Measurements from ENCODE around the gene LGALSL. TPM values are rescaled to one million over a fixed set of nuclear protein-coding genes. Genes with fewer than 3 reads are reported as not detected.

Gene LGALSL
- total RNA-seq, 1 experiment from 2014 or later: 23.8 TPM

- Histone ChIP-seq H3K56ac (ENCODE audit: insufficient read length, low read depth, low read length) (no peak overlapping the region), H2BK15ac (ENCODE audit: low read depth, low read length) (no peak overlapping the region), H3K27ac (ENCODE audit: insufficient read length, low read depth, low read length) (no peak overlapping the region), H2BK120ac (ENCODE audit: low read depth, low read length, poor library complexity, severe bottlenecking) (no peak overlapping the region), H3K14ac (ENCODE audit: insufficient read depth, low read length) (no peak overlapping the region), H4K91ac (ENCODE audit: insufficient read length, low read depth, low read length) (no peak overlapping the region), H3K4me2 (ENCODE audit: insufficient read depth, insufficient read length, low read length) (no peak overlapping the region), H3K4me1 (ENCODE audit: insufficient read depth, low read length) (peaks cover 7% of the 10 kb centered on the region; the same call in 1 of the 2 replicates), H3T11ph (ENCODE audit: low read length) (no peak overlapping the region), H3K9ac (ENCODE audit: extremely low read depth, insufficient read length, low read length) (no peak overlapping the region), H3K79me1 (ENCODE audit: insufficient read depth, low read depth, low read length, poor library complexity, severe bottlenecking) (no peaks in the 10 kb centered on the region), H4K5ac (ENCODE audit: insufficient read length, low read depth, low read length) (no peak overlapping the region), H2BK12ac (ENCODE audit: insufficient read length, low read depth, low read length) (no peak overlapping the region), H2AK5ac (ENCODE audit: insufficient read length, low read length) (no peak overlapping the region), H3K23ac (ENCODE audit: insufficient read length, low read depth, low read length) (no peak overlapping the region), H4K20me1 (ENCODE audit: control insufficient read depth, insufficient read depth, insufficient read length) (no peaks in the 10 kb centered on the region), H3K4ac (ENCODE audit: low read depth, low read length) (no peak overlapping the region), H2AFZ (ENCODE audit: low read length) (no peak overlapping the region), H3K79me2 (ENCODE audit: insufficient read depth, low read length) (no peaks in the 10 kb centered on the region), H3K23me2 (ENCODE audit: insufficient read length, low read depth, low read length, poor library complexity, severe bottlenecking) (no peaks in the 10 kb centered on the region), H2BK20ac (ENCODE audit: low read depth, low read length, poor library complexity, severe bottlenecking) (no peak overlapping the region), H3K18ac (ENCODE audit: insufficient read length, low read depth, low read length) (no peak overlapping the region), H4K8ac (replicated peaks; ENCODE audit: insufficient read length, low read depth, low read length) (no peak overlapping the region), H3K27me3 (ENCODE audit: insufficient read depth, low read length) (no peaks in the 10 kb centered on the region), H3K9me3 (ENCODE audit: control insufficient read depth, low read depth, low read length) (no peaks in the 10 kb centered on the region), H2BK5ac (ENCODE audit: insufficient read length, low read length) (no peak overlapping the region)
- TF ChIP-seq CTCF (conservative IDR thresholded peaks at IDR 0.05): no peak
- Mint-ChIP-seq H3K4me3 (no peak overlapping the region), H3K4me1 (peaks cover 10 to 22% of the 10 kb centered on the region in 2 experiments), H3K27me3 (ENCODE audit: low read depth) (no peaks in the 10 kb centered on the region; the same call in 1 of the 2 replicates), H3K27ac (no peak overlapping the region), H3K9me3 (no peaks in the 10 kb centered on the region), H3K36me3 (ENCODE audit: insufficient read depth in 1 of 3, low read depth in 3 of 3) (no peaks in the 10 kb centered on the region)
- no CpG with 5 or more reads among the region's 4 CpGs for WGBS (ENCODE audit: extremely low coverage, insufficient read length, low lambda C conversion rate)
- no peak for DNase-seq
Observed at GRCh38 chr2:64477979-64478378, 24.0 kb downstream of the LGALSL start.

All from H9 (cell line).